OCI-LY1 (cell line): Measurements from ENCODE around the gene TMEM178A.

Experiments
- H2AFZ ChIP-seq: fragments of 200-600 bp; sonication (generic), shearing (Covaris generic); 2 replicates; pipeline ENCODE4 v1.6.0; 2014; ENCODE audit warnings: antibody characterized with exemption, mild to moderate bottlenecking, low read length
- H3F3A ChIP-seq: fragments of 200-600 bp; sonication (generic), shearing (Covaris generic); 2 replicates; pipeline ENCODE4 v1.6.0; 2014; ENCODE audit warnings: mild to moderate bottlenecking, antibody characterized with exemption, low read length, moderate library complexity; ENCODE audit not compliant: insufficient read depth
- H3K27ac ChIP-seq: fragments of 200-600 bp; sonication (generic); 2 replicates; pipeline ENCODE4 v1.5.1; 2014; ENCODE audit warnings: low read length, mixed run types, mild to moderate bottlenecking, low read depth; ENCODE audit not compliant: poor library complexity, severe bottlenecking
- H3K27me3 ChIP-seq: fragments of 200-600 bp; sonication (generic); 2 replicates; pipeline ENCODE4 v1.6.0; 2014; ENCODE audit warnings: antibody characterized with exemption, mild to moderate bottlenecking, low read length, moderate library complexity; ENCODE audit not compliant: insufficient read depth
- H3K36me3 ChIP-seq: fragments of 200-600 bp; sonication (generic); 2 replicates; pipeline ENCODE4 v1.6.1; 2014; ENCODE audit warnings: mild to moderate bottlenecking, antibody characterized with exemption, low read length, moderate library complexity, mixed read lengths; ENCODE audit not compliant: insufficient read depth
- H3K4me1 ChIP-seq: fragments of 200-600 bp; sonication (generic); 2 replicates; pipeline ENCODE4 v1.5.1; 2014; ENCODE audit warnings: mild to moderate bottlenecking, low read length, moderate library complexity; ENCODE audit not compliant: insufficient read depth, severe bottlenecking
- H3K4me2 ChIP-seq: fragments of 200-600 bp; sonication (generic), shearing (Covaris generic); 2 replicates; pipeline ENCODE4 v1.6.1; 2014; ENCODE audit warnings: low read length
- H3K4me3 ChIP-seq: fragments of 200-600 bp; sonication (generic); 2 replicates; pipeline ENCODE4 v1.5.1; 2014; ENCODE audit warnings: low read length, low read depth, mild to moderate bottlenecking, mixed read lengths; ENCODE audit not compliant: poor library complexity, severe bottlenecking
- H3K79me2 ChIP-seq: fragments of 200-600 bp; shearing (Covaris generic); 2 replicates; pipeline ENCODE4 v1.6.1; 2016; ENCODE audit warnings: mixed run types, low read length, mixed read lengths; ENCODE audit not compliant: insufficient read depth
- H3K9ac ChIP-seq: fragments of 200-600 bp; sonication (generic), shearing (Covaris generic); 2 replicates; pipeline ENCODE4 v1.6.1; 2014; ENCODE audit warnings: mild to moderate bottlenecking, low read length, mixed read lengths
- H3K9me2 ChIP-seq: fragments of 200-600 bp; sonication (generic), shearing (Covaris generic); 2 replicates; pipeline ENCODE4 v1.6.1; 2014; ENCODE audit warnings: low read depth, mild to moderate bottlenecking, low read length, mixed read lengths
- H3K9me3 ChIP-seq: fragments of 200-600 bp; shearing (Covaris generic); 2 replicates; pipeline ENCODE4 v1.6.1; 2014; ENCODE audit warnings: low read length, mixed read lengths
- H4K20me1 ChIP-seq: fragments of 200-600 bp; sonication (generic), shearing (Covaris generic); 2 replicates; pipeline ENCODE4 v1.6.0; 2016; ENCODE audit warnings: mild to moderate bottlenecking, low read length; ENCODE audit not compliant: insufficient read depth
- CTCF ChIP-seq: fragments of 200-600 bp; sonication (generic), shearing (Covaris generic); IDR thresholded peaks from 2 replicates; pipeline ENCODE4 v1.5.1; 2017; ENCODE audit warnings: mild to moderate bottlenecking, antibody characterized with exemption, low read length, moderate library complexity, mixed read lengths
- EZH2 ChIP-seq: fragments of 200-600 bp; sonication (generic), shearing (Covaris generic); IDR thresholded peaks from 2 replicates; pipeline ENCODE4 v1.8.0; 2017; ENCODE audit warnings: borderline replicate concordance, mixed run types, mild to moderate bottlenecking, antibody characterized with exemption, low read length, moderate library complexity, mixed read lengths

Gene TMEM178A

DNA sequence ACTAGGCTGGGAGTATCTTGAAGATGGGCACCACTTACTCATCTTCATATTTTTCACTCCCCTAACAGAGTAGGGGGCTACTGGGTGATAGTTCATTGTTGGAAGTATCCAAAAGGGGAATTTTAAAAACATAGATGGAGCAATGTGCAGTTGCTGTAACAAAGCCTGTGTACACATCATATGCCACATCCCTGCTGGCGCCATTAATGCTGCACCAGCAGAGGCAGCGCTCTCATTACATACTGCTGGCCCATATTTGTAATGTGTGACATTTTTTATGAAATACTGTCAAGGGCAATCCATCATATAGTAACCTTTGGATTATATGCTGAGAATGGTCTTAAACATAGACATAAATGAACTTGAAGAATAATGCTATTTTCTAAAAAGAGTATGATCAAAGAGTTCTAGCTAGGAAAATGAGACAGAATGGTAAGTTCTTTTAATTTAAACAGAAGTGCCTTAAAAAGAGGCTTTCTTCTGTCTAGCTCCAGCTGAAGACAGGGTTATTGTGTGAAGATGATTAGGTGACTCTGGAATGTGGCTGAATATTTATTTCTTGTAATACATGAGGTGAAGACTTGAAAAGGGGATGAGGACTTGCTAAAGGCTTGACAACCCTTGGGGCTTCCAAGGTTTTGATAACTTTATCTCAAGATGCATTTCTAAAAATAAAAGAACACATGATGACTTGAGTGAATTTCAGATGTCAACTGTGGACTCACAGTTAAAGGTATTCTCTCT lies 2.4 kb upstream of the TMEM178A start:
- Histone ChIP-seq H3K9ac (no peak overlapping the region), H2AFZ (no peak overlapping the region), H3K4me1 (no peaks in the 10 kb centered on the region), H3K9me2 (no peaks in the 10 kb centered on the region), H3K79me2 (no peaks in the 10 kb centered on the region), H3K27ac (no peak overlapping the region), H3K9me3 (no peaks in the 10 kb centered on the region), H3K27me3 (peaks cover 6% of the 10 kb centered on the region; the same call in 1 of the 2 replicates), H3K36me3 (no peaks in the 10 kb centered on the region), H3F3A (no peaks in the 10 kb centered on the region), H3K4me2 (no peak overlapping the region), H3K4me3 (no peak overlapping the region), H4K20me1 (no peaks in the 10 kb centered on the region)
- no peak for TF ChIP-seq EZH2
- TF ChIP-seq CTCF: no peak

GRCh38 chr2:39664232-39664887 lies 1.4 kb upstream of the TMEM178A start:
- H3K9ac ChIP-seq: no peak overlapping the region
- H3K79me2 ChIP-seq: no peaks in the 10 kb centered on the region
- TF ChIP-seq EZH2 (no peak), CTCF (no peak)
- H2AFZ ChIP-seq: no peak overlapping the region
- H3K36me3 ChIP-seq: no peaks in the 10 kb centered on the region
- H3K9me2 ChIP-seq: no peaks in the 10 kb centered on the region
- no peaks in the 10 kb centered on the region for H3K4me1 ChIP-seq
- no peaks in the 10 kb centered on the region for H3F3A ChIP-seq
- H4K20me1 ChIP-seq: no peaks in the 10 kb centered on the region
- no peaks in the 10 kb centered on the region for H3K9me3 ChIP-seq
- H3K27me3 ChIP-seq: peaks cover 6% of the 10 kb centered on the region; the same call in 1 of the 2 replicates
- H3K4me2 ChIP-seq: no peak overlapping the region
- H3K4me3 ChIP-seq: no peak overlapping the region
- no peak overlapping the region for H3K27ac ChIP-seq

DNA sequence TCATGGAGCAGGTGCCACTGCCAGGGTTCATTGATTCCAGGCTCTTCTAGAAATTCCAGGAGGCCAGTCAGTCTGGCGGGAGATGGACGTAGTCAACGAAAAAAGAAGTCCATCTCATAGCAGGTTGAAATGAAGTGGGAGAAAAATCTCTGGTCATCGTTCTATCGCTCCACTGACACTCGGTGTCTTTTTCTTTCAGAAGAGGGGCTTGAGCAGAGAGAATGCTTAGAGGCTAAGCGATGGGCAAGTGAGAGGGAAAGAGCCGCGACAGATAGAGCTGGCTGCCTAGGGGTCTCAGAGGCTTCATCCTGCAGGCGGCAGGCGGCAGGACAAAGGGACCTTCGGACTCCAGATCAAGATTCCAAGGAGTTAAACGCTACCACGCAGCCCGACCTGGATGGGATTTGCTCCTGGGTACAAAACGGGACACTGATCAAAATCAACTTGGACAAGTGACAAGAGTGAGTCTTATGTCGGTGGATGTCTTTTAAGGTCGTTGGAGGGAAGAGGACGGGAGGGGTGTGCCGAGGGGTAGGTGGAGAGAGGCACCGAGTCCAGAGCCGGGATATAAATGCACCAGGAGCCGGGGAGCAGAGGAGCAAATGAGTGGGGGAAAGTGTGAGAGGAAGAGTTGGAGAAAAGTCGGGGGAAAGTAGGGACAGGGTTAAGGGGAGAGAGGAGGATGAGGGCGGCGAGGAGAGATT lies 677 bp upstream of the TMEM178A start:
- Histone ChIP-seq H3K9me2 (no peaks in the 10 kb centered on the region), H3K27me3 (peaks cover 6% of the 10 kb centered on the region; the same call in 1 of the 2 replicates)

More for the DNA sequence above, 677 bp upstream of the TMEM178A start:
- Histone ChIP-seq H3K4me2 (no peak overlapping the region), H3K79me2 (no peaks in the 10 kb centered on the region), H3K4me3 (no peak overlapping the region), H3K9me3 (no peaks in the 10 kb centered on the region), H3K4me1 (no peaks in the 10 kb centered on the region), H3K36me3 (no peaks in the 10 kb centered on the region), H4K20me1 (no peaks in the 10 kb centered on the region), H3K9ac (no peak overlapping the region), H3K27ac (no peak overlapping the region), H2AFZ (no peak overlapping the region), H3F3A (no peaks in the 10 kb centered on the region)
- no peak for TF ChIP-seq EZH2
- no peak for TF ChIP-seq CTCF
